ENCODE data around the gene CLRN1. TPM values are rescaled to one million over a fixed set of nuclear protein-coding genes. Genes with fewer than 3 reads are reported as not detected.

CLRN1 gene
- total RNA-seq, 1 donor from 2014 or later = not detected

DNA sequence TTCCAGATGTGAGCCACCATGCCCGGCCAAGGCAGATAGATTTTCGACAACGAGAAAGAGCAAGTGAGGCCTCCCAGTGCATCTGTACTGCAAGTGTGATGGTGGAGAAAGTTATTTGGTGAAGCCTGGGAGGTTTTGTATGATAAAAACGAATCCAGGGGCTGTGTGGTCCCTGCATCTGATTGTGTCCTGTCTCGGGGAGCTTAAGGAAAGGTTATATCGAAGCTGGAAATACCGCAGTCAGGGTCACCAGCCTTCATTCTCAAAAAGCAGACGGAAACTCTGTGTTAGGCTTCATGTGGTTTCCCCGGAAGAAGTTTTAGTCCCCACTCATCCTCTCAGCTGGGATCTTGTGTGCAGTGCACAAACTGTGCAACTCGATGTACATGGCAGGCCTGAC, 70.7 kb downstream of the CLRN1 start:
- no peak for DNase-seq (ENCODE audit: low spot score)
- no peak overlapping the region for H3K27ac Mint-ChIP-seq (ENCODE audit: unreplicated experiment)
- H3K36me3 Mint-ChIP-seq (ENCODE audit: low read depth, unreplicated experiment) = no peaks in the 10 kb centered on the region
- TF ChIP-seq, protein P1, sequence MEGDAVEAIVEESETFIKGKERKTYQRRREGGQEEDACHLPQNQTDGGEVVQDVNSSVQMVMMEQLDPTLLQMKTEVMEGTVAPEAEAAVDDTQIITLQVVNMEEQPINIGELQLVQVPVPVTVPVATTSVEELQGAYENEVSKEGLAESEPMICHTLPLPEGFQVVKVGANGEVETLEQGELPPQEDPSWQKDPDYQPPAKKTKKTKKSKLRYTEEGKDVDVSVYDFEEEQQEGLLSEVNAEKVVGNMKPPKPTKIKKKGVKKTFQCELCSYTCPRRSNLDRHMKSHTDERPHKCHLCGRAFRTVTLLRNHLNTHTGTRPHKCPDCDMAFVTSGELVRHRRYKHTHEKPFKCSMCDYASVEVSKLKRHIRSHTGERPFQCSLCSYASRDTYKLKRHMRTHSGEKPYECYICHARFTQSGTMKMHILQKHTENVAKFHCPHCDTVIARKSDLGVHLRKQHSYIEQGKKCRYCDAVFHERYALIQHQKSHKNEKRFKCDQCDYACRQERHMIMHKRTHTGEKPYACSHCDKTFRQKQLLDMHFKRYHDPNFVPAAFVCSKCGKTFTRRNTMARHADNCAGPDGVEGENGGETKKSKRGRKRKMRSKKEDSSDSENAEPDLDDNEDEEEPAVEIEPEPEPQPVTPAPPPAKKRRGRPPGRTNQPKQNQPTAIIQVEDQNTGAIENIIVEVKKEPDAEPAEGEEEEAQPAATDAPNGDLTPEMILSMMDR (IDR thresholded peaks at IDR 0.05; ENCODE audit: unreplicated experiment) = no peak
- H3K4me1 Mint-ChIP-seq (ENCODE audit: unreplicated experiment) = peaks cover 19% of the 10 kb centered on the region
- H3K4me3 Mint-ChIP-seq (ENCODE audit: unreplicated experiment) = no peak overlapping the region
- H3K9me3 Mint-ChIP-seq (ENCODE audit: unreplicated experiment) = no peaks in the 10 kb centered on the region
- H3K27me3 Mint-ChIP-seq (ENCODE audit: unreplicated experiment) = peaks cover 1% of the 10 kb centered on the region

- Mint-ChIP-seq H3K9me3 (ENCODE audit: unreplicated experiment) (no peaks in the 10 kb centered on the region), H3K36me3 (ENCODE audit: low read depth, unreplicated experiment) (no peaks in the 10 kb centered on the region), H3K27ac (ENCODE audit: unreplicated experiment) (no peak overlapping the region), H3K27me3 (ENCODE audit: unreplicated experiment) (peaks cover 1% of the 10 kb centered on the region), H3K4me3 (ENCODE audit: unreplicated experiment) (no peak overlapping the region), H3K4me1 (ENCODE audit: unreplicated experiment) (peaks cover 18% of the 10 kb centered on the region)
- TF ChIP-seq, protein P1 (IDR thresholded peaks at IDR 0.05; ENCODE audit: unreplicated experiment) = no peak
- DNase-seq (ENCODE audit: low spot score) = no peak
Measured at GRCh38 chr3:150899141-150899540, 73.4 kb downstream of the CLRN1 start.

DNA sequence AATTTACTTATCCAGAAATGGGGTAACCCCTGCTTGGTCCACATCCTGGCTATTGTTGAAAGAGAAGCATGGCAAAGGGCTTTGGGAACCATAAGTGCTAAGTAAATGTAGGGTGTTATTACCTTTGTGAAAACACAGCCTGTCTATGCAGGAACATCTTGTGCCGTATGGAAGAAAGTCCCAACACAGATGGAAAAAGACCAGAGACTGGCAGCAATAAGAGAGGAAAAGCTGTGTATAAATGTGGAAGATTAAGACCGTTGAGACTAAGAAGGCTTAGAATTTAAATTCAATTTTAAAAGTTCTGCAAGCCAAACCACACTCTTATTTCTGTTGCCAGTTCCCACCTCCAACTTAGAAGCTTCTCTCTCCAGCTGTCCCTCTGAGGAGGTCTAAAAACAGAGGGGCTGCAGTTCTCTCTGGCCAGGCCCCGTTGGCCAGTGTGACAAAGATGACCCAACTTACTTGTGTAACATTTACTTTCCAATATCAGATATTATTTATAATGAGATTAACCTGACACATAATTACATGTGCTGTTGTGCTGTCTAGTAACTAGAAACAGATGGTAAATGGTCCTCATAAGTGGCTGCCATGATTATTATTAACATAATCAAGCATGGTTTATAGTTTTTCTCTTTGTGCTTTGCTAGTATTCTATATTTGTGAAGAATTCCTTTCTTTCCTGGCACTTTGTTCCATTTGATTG, 74.3 kb downstream of the CLRN1 start:
- Mint-ChIP-seq H3K4me3 (ENCODE audit: unreplicated experiment) (no peak overlapping the region), H3K27ac (ENCODE audit: unreplicated experiment) (no peak overlapping the region), H3K36me3 (ENCODE audit: low read depth, unreplicated experiment) (no peaks in the 10 kb centered on the region), H3K9me3 (ENCODE audit: unreplicated experiment) (no peaks in the 10 kb centered on the region), H3K4me1 (ENCODE audit: unreplicated experiment) (peaks cover 18% of the 10 kb centered on the region), H3K27me3 (ENCODE audit: unreplicated experiment) (peaks cover 1% of the 10 kb centered on the region)
- no peak for DNase-seq (ENCODE audit: low spot score)
- TF ChIP-seq, protein P1 (IDR thresholded peaks at IDR 0.05; ENCODE audit: unreplicated experiment) = no peak

DNA sequence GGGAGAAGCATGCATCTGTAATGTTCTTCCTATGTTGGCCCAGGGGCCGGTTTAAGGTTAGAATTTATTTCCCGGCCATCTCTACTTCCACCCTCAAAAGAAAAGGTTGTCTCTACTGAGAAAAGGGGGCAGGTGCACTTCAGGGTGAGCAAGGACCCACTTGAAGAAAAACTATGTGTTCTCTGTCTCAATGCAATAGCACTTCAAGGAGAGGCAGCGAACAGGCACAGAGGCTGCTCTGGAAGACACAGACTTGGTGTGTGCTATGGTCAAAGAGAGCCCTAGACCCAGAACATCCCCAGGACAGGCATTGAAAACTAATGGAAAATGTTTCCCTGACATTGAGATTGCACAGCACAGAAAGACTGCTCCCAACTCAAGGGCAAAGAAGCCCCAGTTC, 74.9 kb downstream of the CLRN1 start:
- peaks cover 1% of the 10 kb centered on the region for H3K27me3 Mint-ChIP-seq (ENCODE audit: unreplicated experiment)
- TF ChIP-seq, protein P1 (IDR thresholded peaks at IDR 0.05; ENCODE audit: unreplicated experiment) = no peak
- H3K36me3 Mint-ChIP-seq (ENCODE audit: low read depth, unreplicated experiment) = no peaks in the 10 kb centered on the region
- H3K4me1 Mint-ChIP-seq (ENCODE audit: unreplicated experiment) = peaks cover 18% of the 10 kb centered on the region
- no peak for DNase-seq (ENCODE audit: low spot score)
- H3K27ac Mint-ChIP-seq (ENCODE audit: unreplicated experiment) = no peak overlapping the region
- no peak overlapping the region for H3K4me3 Mint-ChIP-seq (ENCODE audit: unreplicated experiment)
- no peaks in the 10 kb centered on the region for H3K9me3 Mint-ChIP-seq (ENCODE audit: unreplicated experiment)

- H3K9me3 Mint-ChIP-seq (ENCODE audit: unreplicated experiment) = no peaks in the 10 kb centered on the region
- no peaks in the 10 kb centered on the region for H3K36me3 Mint-ChIP-seq (ENCODE audit: low read depth, unreplicated experiment)
- no peaks in the 10 kb centered on the region for H3K27me3 Mint-ChIP-seq (ENCODE audit: unreplicated experiment)
Measured at GRCh38 chr3:150890831-150891230, 81.7 kb downstream of the CLRN1 start.

More at GRCh38 chr3:150890831-150891230, 81.7 kb downstream of the CLRN1 start:
- H3K4me1 Mint-ChIP-seq (ENCODE audit: unreplicated experiment) = no peaks in the 10 kb centered on the region
- no peak overlapping the region for H3K27ac Mint-ChIP-seq (ENCODE audit: unreplicated experiment)
- H3K4me3 Mint-ChIP-seq (ENCODE audit: unreplicated experiment) = no peak overlapping the region
- TF ChIP-seq, protein P1 (IDR thresholded peaks at IDR 0.05; ENCODE audit: unreplicated experiment) = no peak
- no peak for DNase-seq (ENCODE audit: low spot score)

All from endothelial cell (in vitro differentiated cells).